HepG2 (cell line): Measurements from ENCODE around the gene SOX13. TPM values are rescaled to one million over a fixed set of nuclear protein-coding genes. Genes with fewer than 3 reads are reported as not detected.

Experiments
- ATAC-seq: fragments of 200-7000 bp; cut with Tn5 transposase; 3 replicates; pipeline ENCODE4 v1.9.1; 2020; ENCODE audit warnings: mild to moderate bottlenecking, moderate library complexity
- BruUV-seq: library from RNA; stranded (reverse); fragments of 400-500 nt; replicated peaks from 2 replicates; lab custom pipeline; 2021; lab: Mats Ljungman, UMichigan
- CTCF ChIA-PET: fragments of 300-600 bp; formaldehyde crosslinking; extraction: SDS; loops from one replicate; lab custom pipeline; 2021; ENCODE audit warnings: low total read pairs, inconsistent platforms, low intra/inter-chr PET ratio; lab: Yijun Ruan, JAX
- POLR2A ChIA-PET: fragments of 350-600 bp; sonication (Branson Sonifier 250); formaldehyde crosslinking; loops from one replicate; lab custom pipeline; 2020; ENCODE audit warnings: antibody characterized with exemption, inconsistent platforms; lab: Yijun Ruan, JAX
- DNase-seq: peaks from one replicate; pipeline ENCODE4 v3.0.0-alpha.2; 2015; ENCODE audit warnings: low spot score
- FAIRE-seq: peaks from 3 replicates; lab custom pipeline; 2011; peaks lifted over from hg19 to GRCh38; lab: Jason Lieb, UNC
- H2AFZ ChIP-seq: one replicate; pipeline ENCODE4 v1.6.1; 2011; ENCODE audit warnings: low read length, inconsistent platforms
- H3K27ac ChIP-seq: fragments of 300-600 bp; 3 replicates; pipeline ENCODE4 v1.8.0; 2011; ENCODE audit warnings: mixed run types, mild to moderate bottlenecking, mixed read lengths, low read length, inconsistent platforms; ENCODE audit not compliant: insufficient read depth; ENCODE audit errors: extremely low read length
- H3K27me3 ChIP-seq, 2 experiments: fragments of 200-600 bp in 1 of 2; 2 replicates in 1 of 2; 3 replicates in 1 of 2; pipeline versions ENCODE4 v1.6.0 to v1.8.0; 2011; ENCODE audit warnings: low read length in 2 of 2, mild to moderate bottlenecking in 2 of 2, moderate library complexity in 2 of 2, inconsistent platforms in 1 of 2; ENCODE audit not compliant: insufficient read depth in 2 of 2, control insufficient read depth in 1 of 2
- H3K36me3 ChIP-seq, 2 experiments: fragments of 200-600 bp in 1 of 2; replicated peaks in 1 of 2; 2 replicates in 1 of 2; 3 replicates in 1 of 2; pipeline versions ENCODE4 v1.5.1 to v1.8.0; 2011; ENCODE audit warnings: low read length in 2 of 2, inconsistent platforms in 1 of 2; ENCODE audit not compliant: insufficient read depth in 2 of 2, control insufficient read depth in 1 of 2
- H3K4me1 ChIP-seq: 2 replicates; pipeline ENCODE4 v1.5.1; 2012; ENCODE audit warnings: low read length, inconsistent platforms; ENCODE audit not compliant: insufficient read depth
- H3K4me2 ChIP-seq: 2 replicates; pipeline ENCODE4 v1.6.0; 2011; ENCODE audit warnings: low read depth, low read length, inconsistent platforms
- H3K4me3 ChIP-seq, 3 experiments: fragments of 200-600 bp in 1 of 3; sonication (generic), shearing (Covaris generic) in 1 of 3; replicated peaks in 1 of 3; 2 replicates each; pipeline ENCODE4 v1.5.1; 2011 to 2016; ENCODE audit warnings: low read length in 3 of 3, inconsistent platforms in 2 of 3, low read depth in 2 of 3, mild to moderate bottlenecking in 2 of 3, control low read depth in 1 of 3, mixed read lengths in 1 of 3; ENCODE audit not compliant: insufficient read depth in 1 of 3
- H3K79me2 ChIP-seq: one replicate; pipeline ENCODE4 v1.6.1; 2011; ENCODE audit warnings: low read length, inconsistent platforms; ENCODE audit not compliant: insufficient read depth
- H3K9ac ChIP-seq: 2 replicates; pipeline ENCODE4 v1.6.0; 2011; ENCODE audit warnings: mild to moderate bottlenecking, low read depth, low read length, inconsistent platforms; ENCODE audit not compliant: insufficient read depth
- H3K9me3 ChIP-seq: 2 replicates; pipeline ENCODE4 v1.5.1; 2012; ENCODE audit warnings: mild to moderate bottlenecking, low read length
- H4K20me1 ChIP-seq: 2 replicates; pipeline ENCODE4 v1.6.0; 2011; ENCODE audit warnings: inconsistent platforms, mild to moderate bottlenecking, low read length, moderate library complexity; ENCODE audit not compliant: insufficient read depth
- BHLHE40 ChIP-seq: IDR thresholded peaks from 2 replicates; pipeline ENCODE4 v1.6.1; 2011; ENCODE audit warnings: low read length, improper control_type of control experiment
- BORCS8-MEF2B ChIP-seq: sonication (generic); formaldehyde crosslinking; IDR thresholded peaks from 2 replicates; pipeline ENCODE4 v1.8.0; 2022; ENCODE audit warnings: mild to moderate bottlenecking, missing genetic modification reagents
- KDM3A ChIP-seq: IDR thresholded peaks from 2 replicates; pipeline ENCODE4 v1.6.1; 2018; ENCODE audit warnings: low read depth, missing compliant biosample characterization
- KLF13 ChIP-seq: sonication (generic); formaldehyde crosslinking; IDR thresholded peaks from 2 replicates; pipeline ENCODE4 v1.4.0; 2020; ENCODE audit warnings: mild to moderate bottlenecking, missing genetic modification reagents
- MTF1 ChIP-seq: sonication (generic); formaldehyde crosslinking; IDR thresholded peaks from 2 replicates; pipeline ENCODE4 v1.5.0; 2020; ENCODE audit warnings: missing genetic modification reagents
- NR2F2 ChIP-seq: IDR thresholded peaks from 2 replicates; pipeline ENCODE4 v1.6.1; 2012; ENCODE audit warnings: low read depth, inconsistent platforms, borderline replicate concordance
- NR3C1 ChIP-seq: sonication (generic); formaldehyde crosslinking; IDR thresholded peaks from 2 replicates; pipeline ENCODE4 v1.4.0; 2020; ENCODE audit warnings: missing genetic modification reagents
- PAF1 ChIP-seq: IDR thresholded peaks from 2 replicates; pipeline ENCODE4 v1.6.1; 2016; ENCODE audit warnings: missing genetic modification reagents, missing compliant biosample characterization
- PCBP2 ChIP-seq: fragments of 200-400 bp; formaldehyde crosslinking; optimal IDR thresholded peaks from 2 replicates; pipeline ENCODE3; 2018; ENCODE audit warnings: low read length, low read depth; ENCODE audit not compliant: poor library complexity, severe bottlenecking
- PHF8 ChIP-seq: sonication (generic); formaldehyde crosslinking; IDR thresholded peaks from 2 replicates; pipeline ENCODE4 v1.5.0; 2020; ENCODE audit warnings: missing genetic modification reagents
- POLR2AphosphoS2 ChIP-seq: IDR thresholded peaks from 2 replicates; pipeline ENCODE4 v1.6.1; 2011; ENCODE audit warnings: low read depth, low read length, improper control_type of control experiment
- RNF2 ChIP-seq: fragments of 450-650 bp; conservative IDR thresholded peaks from 2 replicates; pipeline ENCODE4 v1.6.1; 2016; ENCODE audit warnings: low read depth
- SRF ChIP-seq: IDR thresholded peaks from 2 replicates; pipeline ENCODE4 v1.6.1; 2011; ENCODE audit warnings: mild to moderate bottlenecking, low read depth, low read length, moderate library complexity
- STAG1 ChIP-seq: sonication (generic); formaldehyde crosslinking; IDR thresholded peaks from 2 replicates; pipeline ENCODE4 v1.4.0; 2020; ENCODE audit warnings: missing genetic modification reagents
- TCF12 ChIP-seq, 2 experiments: fragments of 450-650 bp in 1 of 2; sonication (generic) in 1 of 2; formaldehyde crosslinking in 1 of 2; IDR thresholded peaks; 2 replicates each; pipeline versions ENCODE4 v1.6.1 to v1.8.0; 2017 to 2022; ENCODE audit warnings: antibody characterized with exemption in 1 of 2, mild to moderate bottlenecking in 1 of 2, missing genetic modification reagents in 1 of 2, moderate library complexity in 1 of 2
- ZNF251 ChIP-seq: sonication (generic); formaldehyde crosslinking; IDR thresholded peaks from 2 replicates; pipeline ENCODE4 v1.9.0; 2021; ENCODE audit warnings: mild to moderate bottlenecking, missing genetic modification reagents
- ZNF335 ChIP-seq: sonication (generic); formaldehyde crosslinking; IDR thresholded peaks from 2 replicates; pipeline ENCODE4 v1.4.0; 2020; ENCODE audit warnings: missing genetic modification reagents
- ZNF546 ChIP-seq: sonication (generic); formaldehyde crosslinking; conservative IDR thresholded peaks from 2 replicates; pipeline ENCODE4 v1.8.1; 2023; ENCODE audit warnings: mild to moderate bottlenecking, missing genetic modification reagents
- ZNF549 ChIP-seq: sonication (generic); formaldehyde crosslinking; IDR thresholded peaks from 2 replicates; pipeline ENCODE4 v1.5.0; 2020; ENCODE audit warnings: missing genetic modification reagents
- ZNF720 ChIP-seq: sonication (generic); formaldehyde crosslinking; IDR thresholded peaks from 2 replicates; pipeline ENCODE4 v1.4.0; 2020; ENCODE audit warnings: missing genetic modification reagents
- WGBS: methylation state at CpG from one replicate; pipeline ENCODE4 v1.1.6; 2017; ENCODE audit warnings: low lambda C conversion rate; 5-methylcytosine and 5-hydroxymethylcytosine counted together
- in situ Hi-C: cut with HindIII; loops from 2 replicates; pipeline ENCODE4 v1.10.0; 2017; ENCODE audit warnings: low pct_unique_long_range_greater_than_20kb; ENCODE audit not compliant: extremely low pct_ligation_motif_present
- intact Hi-C: fragments of 100-400 bp; cut with micrococcal nuclease; formaldehyde crosslinking; loops from one replicate; pipeline ENCODE4 v1.10.0; 2022; ENCODE audit not compliant: unreplicated experiment
- polyA plus RNA-seq, 8 experiments: library from polyadenylated mRNA; depleted of rRNA in 3 of 8; stranded (reverse) in 7 of 8; unstranded in 1 of 8; fragments of >200 nt; fragmentation: Illumina TruSeq in 4 of 8; extraction: Trizol in 4 of 8; gene quantifications; 2 replicates each; pipeline versions ENCODE4 v1.2.1 to v1.2.3, GENCODE V29; 2011 to 2016; ENCODE audit warnings: low read depth in 4 of 8, missing spikeins in 1 of 8, mixed read lengths in 1 of 8; ENCODE audit not compliant: insufficient read depth in 1 of 8
- total RNA-seq, 5 experiments: library from RNA; depleted of rRNA; stranded (reverse); fragments of >200 nt; fragmentation: Illumina TruSeq; extraction: Trizol; gene quantifications; 2 replicates each; pipeline ENCODE4 v1.2.3, GENCODE V29; 2016; ENCODE audit warnings: low read depth in 1 of 5
- TF ChIP-seq, protein P1 (sequence below): sonication (generic); formaldehyde crosslinking; IDR thresholded peaks from 2 replicates; pipeline ENCODE4 v1.4.0; 2020; ENCODE audit warnings: mild to moderate bottlenecking, missing genetic modification reagents
- TF ChIP-seq, protein P2 (sequence below), 2 experiments: sonication (generic) in 1 of 2; formaldehyde crosslinking in 1 of 2; IDR thresholded peaks; 2 replicates each; pipeline versions ENCODE4 v1.5.1 to v1.6.1; 2011 to 2020; ENCODE audit warnings: borderline replicate concordance in 1 of 2, low read depth in 1 of 2, low read length in 1 of 2, mild to moderate bottlenecking in 1 of 2, missing genetic modification reagents in 1 of 2, moderate library complexity in 1 of 2
- TF ChIP-seq, protein P3 (sequence below): sonication (generic); formaldehyde crosslinking; IDR thresholded peaks from 2 replicates; pipeline ENCODE4 v1.8.1; 2023; ENCODE audit warnings: missing genetic modification reagents, inconsistent platforms, borderline replicate concordance
- TF ChIP-seq, protein P4 (sequence below): IDR thresholded peaks from 2 replicates; pipeline ENCODE4 v1.6.1; 2016; ENCODE audit warnings: missing genetic modification reagents, missing compliant biosample characterization

Gene SOX13
- total and polyA plus RNA-seq, 2 of the 13 experiments (the other 11 are each of a cell fraction or from before 2014, with no cell fraction given) = 13.3 to 15.8 TPM

DNA sequence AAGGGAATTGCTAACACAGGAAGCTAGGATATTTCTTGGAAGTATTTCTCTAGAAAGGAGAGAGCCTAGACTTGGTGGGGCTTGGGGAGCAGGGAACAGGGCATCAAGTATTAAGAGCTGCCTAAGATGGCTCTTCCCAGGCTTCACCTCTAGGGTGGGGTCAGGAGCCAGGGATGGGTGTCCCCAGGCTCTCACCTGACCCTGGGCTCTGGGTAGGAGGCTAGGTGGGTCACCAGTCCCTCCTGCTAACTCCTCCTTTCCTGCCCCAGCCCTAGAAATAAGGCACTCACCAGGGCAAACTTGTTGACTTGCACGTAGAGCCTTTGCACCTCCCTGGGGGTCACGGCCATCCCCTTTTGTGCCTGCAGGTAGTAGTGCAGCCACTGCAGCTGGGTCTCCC is 63.9 kb downstream of the SOX13 start:
- in situ Hi-C loops = no loop called here
- H3K4me1 ChIP-seq = peaks cover 4% of the 10 kb centered on the region

DNA sequence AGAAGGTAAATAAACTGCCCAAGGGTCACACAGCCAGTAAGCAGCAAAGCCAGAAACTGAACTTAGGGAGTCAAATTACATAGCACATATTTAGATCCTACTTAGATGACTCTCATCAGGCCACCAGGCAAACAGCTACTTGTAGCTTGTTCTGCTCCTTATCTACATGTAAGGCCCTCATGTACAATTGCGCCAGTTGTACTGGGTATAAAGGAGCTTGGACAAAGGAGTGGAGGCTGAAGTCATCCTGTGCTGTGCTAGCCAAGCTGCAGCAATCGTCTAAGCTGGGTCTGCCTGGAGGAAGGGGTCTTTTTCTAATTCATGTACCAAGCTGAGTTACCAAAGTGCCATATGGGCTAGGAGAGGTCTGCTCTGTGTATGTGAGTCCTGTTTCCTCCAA is 66.2 kb downstream of the SOX13 start:
- H3K79me2 ChIP-seq = no peaks in the 10 kb centered on the region
- DNase-seq (no peak), ATAC-seq (no peak), FAIRE-seq (no peak)
- ChIA-PET POLR2A (no interaction called here), CTCF (no interaction called here)
- in situ Hi-C loops = no loop called here
- WGBS = 100% methylated on average over 1 of the region's 2 CpGs
- H3K9me3 ChIP-seq = no peaks in the 10 kb centered on the region
- H3K27ac ChIP-seq = no peak overlapping the region
- H2AFZ ChIP-seq = no peak overlapping the region
- H3K27me3 ChIP-seq = no peaks in the 10 kb centered on the region
- H3K4me1 ChIP-seq = peaks cover 27% of the 10 kb centered on the region
- no peak overlapping the region for H3K9ac ChIP-seq
- BruUV-seq = no TSS peak
- no peak overlapping the region for H3K4me2 ChIP-seq
- intact Hi-C loops = no loop called here
- H3K4me3 ChIP-seq = no peak overlapping the region
- H4K20me1 ChIP-seq = no peaks in the 10 kb centered on the region
- H3K36me3 ChIP-seq = peaks cover 4 to 6% of the 10 kb centered on the region in 2 experiments; a peak in 3 of 5 replicates
- TF ChIP-seq ZNF335 = no peak
- TF ChIP-seq, protein P1, sequence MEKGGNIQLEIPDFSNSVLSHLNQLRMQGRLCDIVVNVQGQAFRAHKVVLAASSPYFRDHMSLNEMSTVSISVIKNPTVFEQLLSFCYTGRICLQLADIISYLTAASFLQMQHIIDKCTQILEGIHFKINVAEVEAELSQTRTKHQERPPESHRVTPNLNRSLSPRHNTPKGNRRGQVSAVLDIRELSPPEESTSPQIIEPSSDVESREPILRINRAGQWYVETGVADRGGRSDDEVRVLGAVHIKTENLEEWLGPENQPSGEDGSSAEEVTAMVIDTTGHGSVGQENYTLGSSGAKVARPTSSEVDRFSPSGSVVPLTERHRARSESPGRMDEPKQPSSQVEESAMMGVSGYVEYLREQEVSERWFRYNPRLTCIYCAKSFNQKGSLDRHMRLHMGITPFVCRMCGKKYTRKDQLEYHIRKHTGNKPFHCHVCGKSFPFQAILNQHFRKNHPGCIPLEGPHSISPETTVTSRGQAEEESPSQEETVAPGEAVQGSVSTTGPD (CRISPR knock-in tag) = no peak
- no peak for TF ChIP-seq KLF13 (CRISPR knock-in tag)
- TF ChIP-seq RNF2 = no peak
- no peak for TF ChIP-seq PAF1 (CRISPR knock-in tag)
- TF ChIP-seq, protein P2, sequence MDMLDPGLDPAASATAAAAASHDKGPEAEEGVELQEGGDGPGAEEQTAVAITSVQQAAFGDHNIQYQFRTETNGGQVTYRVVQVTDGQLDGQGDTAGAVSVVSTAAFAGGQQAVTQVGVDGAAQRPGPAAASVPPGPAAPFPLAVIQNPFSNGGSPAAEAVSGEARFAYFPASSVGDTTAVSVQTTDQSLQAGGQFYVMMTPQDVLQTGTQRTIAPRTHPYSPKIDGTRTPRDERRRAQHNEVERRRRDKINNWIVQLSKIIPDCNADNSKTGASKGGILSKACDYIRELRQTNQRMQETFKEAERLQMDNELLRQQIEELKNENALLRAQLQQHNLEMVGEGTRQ (IDR thresholded peaks at IDR 0.05; ENCODE audit: low read depth, low read length) = no peak
- TF ChIP-seq, protein P2 (CRISPR knock-in tag; IDR thresholded peaks at IDR 0.05; ENCODE audit: borderline replicate concordance) = no peak
- TF ChIP-seq, protein P3, sequence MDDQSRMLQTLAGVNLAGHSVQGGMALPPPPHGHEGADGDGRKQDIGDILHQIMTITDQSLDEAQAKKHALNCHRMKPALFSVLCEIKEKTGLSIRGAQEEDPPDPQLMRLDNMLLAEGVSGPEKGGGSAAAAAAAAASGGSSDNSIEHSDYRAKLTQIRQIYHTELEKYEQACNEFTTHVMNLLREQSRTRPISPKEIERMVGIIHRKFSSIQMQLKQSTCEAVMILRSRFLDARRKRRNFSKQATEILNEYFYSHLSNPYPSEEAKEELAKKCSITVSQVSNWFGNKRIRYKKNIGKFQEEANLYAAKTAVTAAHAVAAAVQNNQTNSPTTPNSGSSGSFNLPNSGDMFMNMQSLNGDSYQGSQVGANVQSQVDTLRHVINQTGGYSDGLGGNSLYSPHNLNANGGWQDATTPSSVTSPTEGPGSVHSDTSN = no peak

More for the DNA sequence above, 63.9 kb downstream of the SOX13 start:
- WGBS = no CpG with 5 or more reads among the region's 2 CpGs
- Histone ChIP-seq H3K9ac (no peak overlapping the region), H3K4me3 (no peak overlapping the region), H3K4me2 (no peak overlapping the region), H4K20me1 (no peaks in the 10 kb centered on the region), H3K9me3 (no peaks in the 10 kb centered on the region), H3K27me3 (no peaks in the 10 kb centered on the region), H3K79me2 (no peaks in the 10 kb centered on the region), H3K27ac (no peak overlapping the region), H3K36me3 (peaks cover 4 to 6% of the 10 kb centered on the region in 2 experiments; a peak in 3 of 5 replicates), H2AFZ (no peak overlapping the region)
- no TSS peak for BruUV-seq
- no peak for DNase-seq
- intact Hi-C loops = no loop called here
- POLR2A ChIA-PET = no interaction called here
- no peak for ATAC-seq
- TF ChIP-seq ZNF720 (CRISPR knock-in tag) = no peak
- no peak for TF ChIP-seq ZNF546 (CRISPR knock-in tag)
- TF ChIP-seq STAG1 (CRISPR knock-in tag) = no peak
- no peak for TF ChIP-seq MTF1
- TF ChIP-seq SRF = no peak
- TF ChIP-seq NR3C1 (CRISPR knock-in tag) = no peak
- TF ChIP-seq TCF12 (IDR thresholded peaks at IDR 0.05) = no peak
- no peak for TF ChIP-seq TCF12 (CRISPR knock-in tag; IDR thresholded peaks at IDR 0.05)
- TF ChIP-seq PCBP2 = no peak
- TF ChIP-seq NR2F2 = no peak
- no peak for TF ChIP-seq ZNF251 (CRISPR knock-in tag)
- no peak for TF ChIP-seq POLR2AphosphoS2
- no peak for TF ChIP-seq BORCS8-MEF2B (CRISPR knock-in tag)
- TF ChIP-seq BHLHE40 = no peak
- no peak for TF ChIP-seq PHF8 (CRISPR knock-in tag)
- TF ChIP-seq, protein P4, sequence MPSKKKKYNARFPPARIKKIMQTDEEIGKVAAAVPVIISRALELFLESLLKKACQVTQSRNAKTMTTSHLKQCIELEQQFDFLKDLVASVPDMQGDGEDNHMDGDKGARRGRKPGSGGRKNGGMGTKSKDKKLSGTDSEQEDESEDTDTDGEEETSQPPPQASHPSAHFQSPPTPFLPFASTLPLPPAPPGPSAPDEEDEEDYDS (CRISPR knock-in tag) = no peak
- no peak for TF ChIP-seq KDM3A (CRISPR knock-in tag)
- TF ChIP-seq ZNF549 (CRISPR knock-in tag) = no peak
- no peak for FAIRE-seq
- CTCF ChIA-PET = no interaction called here
